Measurements from ENCODE around the gene TAF5L. TPM values are rescaled to one million over a fixed set of nuclear protein-coding genes. Genes with fewer than 3 reads are reported as not detected.

Gene TAF5L
- total RNA-seq: 22.1 TPM
- long read RNA-seq, full-length matches to known transcripts: 5 of 8 reads
- long read RNA-seq, partial matches to known transcripts: 1 of 8 reads
- long read RNA-seq, other reads (novel, unspliced or antisense): 2 of 8 reads

- intact Hi-C loops (cut with DNase I): no loop called here
Observed at GRCh38 chr1:229625915-229626831, at the start of gene TAF5L, which contains the start of gene URB2. TSS of gene TAF5L (minus strand) at chr1:229626122. CDS start at chr1:229614482, 11,640 bp downstream. TSS of gene URB2 (plus strand) at chr1:229626247. CDS start at chr1:229627634, 1,387 bp downstream.

GRCh38 chr1:229675396-229675795 lies 49.5 kb upstream of the TAF5L start:
- Histone ChIP-seq H3K27ac (no peak overlapping the region), H3K4me3 (no peak overlapping the region), H3K4me1 (no peaks in the 10 kb centered on the region), H3K36me3 (no peaks in the 10 kb centered on the region), H3K9me3 (no peaks in the 10 kb centered on the region), H3K27me3 (no peaks in the 10 kb centered on the region)
- intact Hi-C loops (cut with DNase I): no loop called here
- DNase-seq (no peak), ATAC-seq (no peak)
- TF ChIP-seq CTCF (IDR thresholded peaks at IDR 0.05): no peak

More at GRCh38 chr1:229625915-229626831, at the start of gene TAF5L, which contains the start of gene URB2:
- peak within 1 kb of the TSS; percentile 75 for H3K27ac ChIP-seq
- peak; percentile 98 for ATAC-seq
- no peaks in the 10 kb centered on the region for H3K9me3 ChIP-seq
- DNase-seq: peak; percentile 95
- peaks cover 31% of the 10 kb centered on the region for H3K4me1 ChIP-seq
- H3K27me3 ChIP-seq: no peaks in the 10 kb centered on the region
- peak within 1 kb of the TSS; percentile 99 for H3K4me3 ChIP-seq
- TF ChIP-seq CTCF (IDR thresholded peaks at IDR 0.05): no peak
- H3K36me3 ChIP-seq: no peaks in the 10 kb centered on the region

GRCh38 chr1:229674042-229674441 lies 48.1 kb upstream of the TAF5L start:
- Histone ChIP-seq H3K36me3 (no peaks in the 10 kb centered on the region), H3K4me1 (no peaks in the 10 kb centered on the region), H3K4me3 (no peak overlapping the region), H3K27ac (no peak overlapping the region), H3K27me3 (no peaks in the 10 kb centered on the region), H3K9me3 (no peaks in the 10 kb centered on the region)
- ATAC-seq (no peak), DNase-seq (no peak)
- no peak for TF ChIP-seq CTCF (IDR thresholded peaks at IDR 0.05)
- intact Hi-C loops (cut with DNase I): no loop called here

GRCh38 chr1:229672246-229672645 lies 46.3 kb upstream of the TAF5L start:
- DNase-seq (no peak), ATAC-seq (no peak)
- Histone ChIP-seq H3K4me1 (no peaks in the 10 kb centered on the region), H3K4me3 (no peak overlapping the region), H3K36me3 (no peaks in the 10 kb centered on the region), H3K27me3 (no peaks in the 10 kb centered on the region), H3K9me3 (no peaks in the 10 kb centered on the region), H3K27ac (no peak overlapping the region)
- no peak for TF ChIP-seq CTCF (IDR thresholded peaks at IDR 0.05)
- intact Hi-C loops (cut with DNase I): no loop called here

- TF ChIP-seq CTCF (IDR thresholded peaks at IDR 0.05): no peak
- Histone ChIP-seq H3K27me3 (no peaks in the 10 kb centered on the region), H3K9me3 (no peaks in the 10 kb centered on the region), H3K36me3 (no peaks in the 10 kb centered on the region), H3K27ac (no peak overlapping the region), H3K4me1 (no peaks in the 10 kb centered on the region), H3K4me3 (no peak overlapping the region)
- DNase-seq: no peak
- intact Hi-C loops (cut with DNase I): no loop called here
- no peak for ATAC-seq
Observed at GRCh38 chr1:229671310-229671709, 45.4 kb upstream of the TAF5L start.
